Liver (tissue), 9 donors: ENCODE results near the gene SF3B3. TPM values are rescaled to one million over a fixed set of nuclear protein-coding genes. Genes with fewer than 3 reads are reported as not detected.
A peak's percentile ranks its signal among the peaks of the same experiment; 100 is the strongest.

Source experiments
- DNase-seq: peaks from one replicate; pipeline ENCODE4 v3.0.0-alpha.2; 2017; ENCODE audit warnings: low spot score
- H3K27ac ChIP-seq, 2 donors: one replicate each; pipeline ENCODE4 v1.7.0; 2013; ENCODE audit warnings: inconsistent platforms in 2 of 2, low read length in 2 of 2, control low read depth in 1 of 2, low read depth in 1 of 2, mild to moderate bottlenecking in 1 of 2
- H3K27me3 ChIP-seq, 4 donors: one replicate each; pipeline versions ENCODE4 v1.6.1 to v1.7.0; 2013; ENCODE audit warnings: low read length in 3 of 4, inconsistent platforms in 1 of 4, mild to moderate bottlenecking in 1 of 4, moderate library complexity in 1 of 4; ENCODE audit not compliant: control insufficient read depth in 4 of 4, insufficient read depth in 4 of 4
- H3K36me3 ChIP-seq, 4 donors: one replicate each; pipeline versions ENCODE4 v1.6.1 to v1.7.0; 2013; ENCODE audit warnings: low read length in 3 of 4, mild to moderate bottlenecking in 3 of 4, low read depth in 1 of 4, moderate library complexity in 1 of 4; ENCODE audit not compliant: control insufficient read depth in 4 of 4, insufficient read depth in 3 of 4
- H3K4me1 ChIP-seq, 4 donors: one replicate each; pipeline versions ENCODE4 v1.6.1 to v1.7.0; 2013; ENCODE audit warnings: low read length in 3 of 4, mild to moderate bottlenecking in 3 of 4, moderate library complexity in 1 of 4; ENCODE audit not compliant: control insufficient read depth in 4 of 4, insufficient read depth in 4 of 4
- H3K4me3 ChIP-seq, 3 donors: one replicate each; pipeline versions ENCODE4 v1.6.1 to v1.7.0; 2013; ENCODE audit warnings: low read length in 3 of 3, control low read depth in 1 of 3, low read depth in 1 of 3, mild to moderate bottlenecking in 1 of 3
- H3K9ac ChIP-seq, 2 donors: one replicate each; pipeline ENCODE4 v1.7.0; 2013; ENCODE audit warnings: low read length in 2 of 2, mild to moderate bottlenecking in 2 of 2, moderate library complexity in 2 of 2, control low read depth in 1 of 2, low read depth in 1 of 2
- H3K9me3 ChIP-seq, 4 donors: one replicate each; pipeline versions ENCODE4 v1.6.1 to v1.7.0; 2013; ENCODE audit warnings: low read length in 3 of 4; ENCODE audit not compliant: control insufficient read depth in 4 of 4
- ATF3 ChIP-seq: IDR thresholded peaks from 2 replicates; pipeline ENCODE4 v1.6.1; 2016; ENCODE audit warnings: antibody characterized with exemption
- CTCF ChIP-seq: fragments of 150-350 bp; IDR thresholded peaks from 2 replicates; pipeline ENCODE4 v1.5.1; 2017; ENCODE audit warnings: improper control_type of control experiment, low read depth, low read length; ENCODE audit not compliant: missing input control
- EGR1 ChIP-seq, 2 donors: IDR thresholded peaks; 2 replicates each; pipeline ENCODE4 v1.6.1; 2016 to 2018; ENCODE audit warnings: antibody characterized with exemption in 2 of 2, low read depth in 2 of 2
- FOXA1 ChIP-seq: IDR thresholded peaks from 2 replicates; pipeline ENCODE4 v1.6.1; 2016; ENCODE audit warnings: antibody characterized with exemption
- FOXA2 ChIP-seq: IDR thresholded peaks from 2 replicates; pipeline ENCODE4 v1.6.1; 2016; ENCODE audit warnings: antibody characterized with exemption
- GABPA ChIP-seq, 2 donors: IDR thresholded peaks in 1 of 2; conservative IDR thresholded peaks in 1 of 2; 2 replicates each; pipeline ENCODE4 v1.6.1; 2016; ENCODE audit warnings: antibody characterized with exemption in 2 of 2, mild to moderate bottlenecking in 1 of 2, moderate library complexity in 1 of 2
- HNF4A ChIP-seq, 2 donors: conservative IDR thresholded peaks; 2 replicates each; pipeline ENCODE4 v1.6.1; 2016; ENCODE audit warnings: antibody characterized with exemption in 2 of 2, mild to moderate bottlenecking in 2 of 2
- HNF4G ChIP-seq: IDR thresholded peaks from 2 replicates; pipeline ENCODE4 v1.6.1; 2016; ENCODE audit warnings: antibody characterized with exemption
- JUND ChIP-seq, 2 donors: IDR thresholded peaks; 2 replicates each; pipeline ENCODE4 v1.6.1; 2016; ENCODE audit warnings: antibody characterized with exemption in 2 of 2
- NR2F2 ChIP-seq: IDR thresholded peaks from 2 replicates; pipeline ENCODE4 v1.6.1; 2016; ENCODE audit warnings: antibody characterized with exemption
- RAD21 ChIP-seq, 2 donors: IDR thresholded peaks; 2 replicates each; pipeline ENCODE4 v1.6.1; 2016; ENCODE audit warnings: antibody characterized with exemption in 2 of 2, mild to moderate bottlenecking in 2 of 2
- RXRA ChIP-seq, 2 donors: IDR thresholded peaks; 2 replicates each; pipeline ENCODE4 v1.6.1; 2017 to 2018; ENCODE audit warnings: antibody characterized with exemption in 2 of 2, mild to moderate bottlenecking in 1 of 2
- SP1 ChIP-seq: IDR thresholded peaks from 2 replicates; pipeline ENCODE4 v1.6.1; 2018; ENCODE audit warnings: antibody characterized with exemption, mild to moderate bottlenecking
- TAF1 ChIP-seq: conservative IDR thresholded peaks from 2 replicates; pipeline ENCODE4 v1.6.1; 2016; ENCODE audit warnings: antibody characterized with exemption, mild to moderate bottlenecking
- WGBS: extraction: QIAGEN DNeasy Blood & Tissue Kit; methylation state at CpG from one replicate; pipeline ENCODE4 v1.1.7; 2013; 5-methylcytosine and 5-hydroxymethylcytosine counted together
- polyA plus RNA-seq, 2 donors: library from polyadenylated mRNA; stranded (reverse) in 1 of 2; unstranded in 1 of 2; fragments of 200-250 nt in 1 of 2; fragments of >200 nt in 1 of 2; fragmentation: Nextera tagmentation in 1 of 2; extraction: Ambion mirVana in 1 of 2; gene quantifications; one replicate each; pipeline versions ENCODE4 v1.2.1 to v1.2.3, GENCODE V29; 2013 to 2015
- total RNA-seq, 2 donors: library from RNA; depleted of rRNA; stranded (reverse); fragments of >200 nt; gene quantifications; one replicate each; pipeline ENCODE4 v1.2.3, GENCODE V29; 2014
- TF ChIP-seq, protein P1 (sequence below): IDR thresholded peaks from 2 replicates; pipeline ENCODE4 v1.6.1; 2016; ENCODE audit warnings: antibody characterized with exemption
- TF ChIP-seq, protein P2 (sequence below): IDR thresholded peaks from 2 replicates; pipeline ENCODE4 v1.6.1; 2016; ENCODE audit warnings: antibody characterized with exemption
- donor health status: healthy.
- donor health status: healthy.
- donor health status: healthy.
- donor health status: healthy.
- donor health status: healthy.

Gene SF3B3
- total and polyA plus RNA-seq, 4 donors, result 38.9 to 77.8 (median 53.2) TPM

- no peaks in the 10 kb centered on the region for H3K27me3 ChIP-seq
- no peak overlapping the region for H3K27ac ChIP-seq
- H3K9me3 ChIP-seq, result no peaks in the 10 kb centered on the region
- H3K4me1 ChIP-seq, result no peaks in the 10 kb centered on the region
- H3K9ac ChIP-seq, result no peak overlapping the region
- TF ChIP-seq JUND (IDR thresholded peaks at IDR 0.05), result peak in 1 of 2 donors; percentile 16
- no peak for TF ChIP-seq EGR1 (IDR thresholded peaks at IDR 0.05; ENCODE audit: low read depth in 2 of 2)
- TF ChIP-seq, protein P1, sequence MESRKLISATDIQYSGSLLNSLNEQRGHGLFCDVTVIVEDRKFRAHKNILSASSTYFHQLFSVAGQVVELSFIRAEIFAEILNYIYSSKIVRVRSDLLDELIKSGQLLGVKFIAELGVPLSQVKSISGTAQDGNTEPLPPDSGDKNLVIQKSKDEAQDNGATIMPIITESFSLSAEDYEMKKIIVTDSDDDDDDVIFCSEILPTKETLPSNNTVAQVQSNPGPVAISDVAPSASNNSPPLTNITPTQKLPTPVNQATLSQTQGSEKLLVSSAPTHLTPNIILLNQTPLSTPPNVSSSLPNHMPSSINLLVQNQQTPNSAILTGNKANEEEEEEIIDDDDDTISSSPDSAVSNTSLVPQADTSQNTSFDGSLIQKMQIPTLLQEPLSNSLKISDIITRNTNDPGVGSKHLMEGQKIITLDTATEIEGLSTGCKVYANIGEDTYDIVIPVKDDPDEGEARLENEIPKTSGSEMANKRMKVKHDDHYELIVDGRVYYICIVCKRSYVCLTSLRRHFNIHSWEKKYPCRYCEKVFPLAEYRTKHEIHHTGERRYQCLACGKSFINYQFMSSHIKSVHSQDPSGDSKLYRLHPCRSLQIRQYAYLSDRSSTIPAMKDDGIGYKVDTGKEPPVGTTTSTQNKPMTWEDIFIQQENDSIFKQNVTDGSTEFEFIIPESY, result no peak
- TF ChIP-seq ATF3, result no peak
- no peak for TF ChIP-seq RAD21 (IDR thresholded peaks at IDR 0.05)
- TF ChIP-seq HNF4G, result no peak
- no peak for TF ChIP-seq GABPA (IDR thresholded peaks at IDR 0.05 in 1 of 2, conservative IDR thresholded peaks at IDR 0.05 in 1 of 2)
- no peak overlapping the region for H3K4me3 ChIP-seq
- peaks cover 19 to 89% (median 79%) of the 10 kb centered on the region in 4 donors for H3K36me3 ChIP-seq
- no peak for DNase-seq
These were observed 30.0 kb downstream of the SF3B3 start for GRCh38 chr16:70553645-70554044.

GRCh38 chr16:70556063-70556462 lies 32.4 kb downstream of the SF3B3 start:
- Histone ChIP-seq H3K36me3 (peaks cover 17 to 85% (median 76%) of the 10 kb centered on the region in 4 donors), H3K27me3 (no peaks in the 10 kb centered on the region), H3K4me3 (no peak overlapping the region), H3K4me1 (no peaks in the 10 kb centered on the region), H3K9ac (no peak overlapping the region), H3K9me3 (no peaks in the 10 kb centered on the region), H3K27ac (no peak overlapping the region)
- 93% methylated on average over 3 of the region's 3 CpGs for WGBS
- no peak for TF ChIP-seq FOXA1
- TF ChIP-seq TAF1, result no peak
- no peak for TF ChIP-seq NR2F2
- TF ChIP-seq EGR1 (IDR thresholded peaks at IDR 0.05; ENCODE audit: low read depth in 2 of 2), result no peak
- TF ChIP-seq JUND (IDR thresholded peaks at IDR 0.05), result no peak
- no peak for TF ChIP-seq GABPA (IDR thresholded peaks at IDR 0.05 in 1 of 2, conservative IDR thresholded peaks at IDR 0.05 in 1 of 2)
- no peak for TF ChIP-seq HNF4A (conservative IDR thresholded peaks at IDR 0.05)
- TF ChIP-seq SP1, result no peak
- TF ChIP-seq, protein P1, result no peak
- no peak for TF ChIP-seq CTCF
- TF ChIP-seq FOXA2, result no peak
- no peak for TF ChIP-seq HNF4G
- no peak for TF ChIP-seq ATF3
- no peak for TF ChIP-seq RXRA (IDR thresholded peaks at IDR 0.05)
- TF ChIP-seq, protein P2, sequence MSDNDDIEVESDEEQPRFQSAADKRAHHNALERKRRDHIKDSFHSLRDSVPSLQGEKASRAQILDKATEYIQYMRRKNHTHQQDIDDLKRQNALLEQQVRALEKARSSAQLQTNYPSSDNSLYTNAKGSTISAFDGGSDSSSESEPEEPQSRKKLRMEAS, result no peak
- no peak for TF ChIP-seq RAD21 (IDR thresholded peaks at IDR 0.05)
- DNase-seq, result no peak
